Pons (tissue), 1 donor: ENCODE results near the gene RDH8.

Experiments used
- DNase-seq: peaks from one replicate; pipeline ENCODE4 v3.0.0-alpha.2; 2016; ENCODE audit warnings: low spot score

The RDH8 gene, protein sequence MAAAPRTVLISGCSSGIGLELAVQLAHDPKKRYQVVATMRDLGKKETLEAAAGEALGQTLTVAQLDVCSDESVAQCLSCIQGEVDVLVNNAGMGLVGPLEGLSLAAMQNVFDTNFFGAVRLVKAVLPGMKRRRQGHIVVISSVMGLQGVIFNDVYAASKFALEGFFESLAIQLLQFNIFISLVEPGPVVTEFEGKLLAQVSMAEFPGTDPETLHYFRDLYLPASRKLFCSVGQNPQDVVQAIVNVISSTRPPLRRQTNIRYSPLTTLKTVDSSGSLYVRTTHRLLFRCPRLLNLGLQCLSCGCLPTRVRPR

DNA sequence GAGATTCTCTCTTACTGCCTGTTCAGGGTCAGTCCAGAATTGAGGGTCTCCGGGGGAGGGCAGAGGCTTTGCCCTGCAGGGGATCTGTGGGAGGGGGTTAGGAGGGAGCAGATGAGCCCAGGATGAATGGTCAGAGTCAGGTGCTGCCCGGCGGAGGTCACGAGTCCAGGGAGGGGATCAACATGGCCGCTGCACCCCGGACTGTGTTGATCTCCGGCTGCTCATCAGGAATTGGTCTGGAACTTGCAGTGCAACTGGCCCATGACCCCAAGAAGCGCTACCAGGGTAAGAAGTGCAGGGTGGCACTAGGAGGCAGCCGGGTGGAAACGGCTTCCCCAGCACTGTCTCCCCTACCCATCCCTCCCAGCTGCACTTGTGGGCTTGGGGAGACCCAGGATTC, at the start of gene RDH8:
RDH8 (plus strand) TSS at position 168 of the 400 bp plus-strand sequence; CDS start at position 183, 15 bp downstream.
- no peak for DNase-seq

DNA sequence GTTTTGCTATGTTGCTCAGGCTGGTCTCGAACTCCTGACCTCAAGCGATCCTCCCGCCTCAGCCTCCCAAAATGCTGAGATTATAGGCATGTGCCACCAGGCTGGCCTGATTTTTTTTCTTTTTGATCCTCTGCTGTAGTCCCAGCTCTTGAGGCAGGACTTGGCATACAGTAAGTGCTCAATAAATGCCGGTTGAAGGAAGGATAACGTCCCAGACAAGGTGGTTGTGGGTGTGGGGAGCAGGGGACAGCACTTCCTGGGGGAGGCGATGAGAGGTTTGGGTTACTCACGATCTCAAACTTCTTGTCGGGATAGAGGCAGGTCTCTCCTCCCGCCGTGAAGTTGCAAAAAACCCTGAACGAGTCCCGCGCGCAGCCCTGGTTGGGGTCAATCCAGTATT, 47.3 kb upstream of the RDH8 start:
- no peak for DNase-seq

DNA sequence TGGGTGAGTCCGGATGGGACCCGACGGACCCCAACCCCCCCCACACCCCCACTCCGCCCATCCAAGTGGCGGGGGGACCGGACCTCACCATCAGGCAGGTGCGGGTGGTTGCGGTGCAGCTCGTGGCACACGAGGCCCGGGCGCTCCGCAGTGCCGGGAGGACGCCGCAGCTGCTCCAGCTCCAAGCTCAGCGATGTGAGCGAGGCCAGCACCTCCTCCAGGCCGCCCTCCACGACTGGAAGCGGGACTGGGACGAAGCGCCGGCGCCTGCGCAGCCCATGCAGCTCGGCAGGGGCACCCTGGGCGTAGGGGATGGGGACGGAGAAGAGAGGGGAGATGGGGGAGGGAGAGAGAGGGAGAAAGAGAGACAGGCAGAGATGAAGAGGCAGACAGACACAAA, 46.8 kb upstream of the RDH8 start:
- DNase-seq: no peak

DNA sequence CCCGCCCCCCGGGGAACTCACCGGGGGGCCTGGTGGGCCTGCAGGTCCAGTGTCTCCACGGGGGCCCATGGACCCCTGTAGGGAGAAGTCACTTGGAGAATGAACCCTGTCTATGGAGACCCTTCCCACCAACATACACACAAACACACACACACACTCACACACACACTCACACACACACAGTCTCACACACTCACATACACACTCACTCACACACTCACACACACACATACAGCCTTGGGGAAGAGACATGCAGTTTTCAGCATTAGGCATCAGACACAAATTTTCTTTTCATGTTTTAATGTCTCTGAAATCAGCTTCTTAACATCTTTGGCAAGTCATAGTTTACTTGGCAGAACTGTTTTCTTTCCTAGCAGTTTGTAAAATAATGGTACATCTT, 46.0 kb upstream of the RDH8 start:
- no peak for DNase-seq

DNA sequence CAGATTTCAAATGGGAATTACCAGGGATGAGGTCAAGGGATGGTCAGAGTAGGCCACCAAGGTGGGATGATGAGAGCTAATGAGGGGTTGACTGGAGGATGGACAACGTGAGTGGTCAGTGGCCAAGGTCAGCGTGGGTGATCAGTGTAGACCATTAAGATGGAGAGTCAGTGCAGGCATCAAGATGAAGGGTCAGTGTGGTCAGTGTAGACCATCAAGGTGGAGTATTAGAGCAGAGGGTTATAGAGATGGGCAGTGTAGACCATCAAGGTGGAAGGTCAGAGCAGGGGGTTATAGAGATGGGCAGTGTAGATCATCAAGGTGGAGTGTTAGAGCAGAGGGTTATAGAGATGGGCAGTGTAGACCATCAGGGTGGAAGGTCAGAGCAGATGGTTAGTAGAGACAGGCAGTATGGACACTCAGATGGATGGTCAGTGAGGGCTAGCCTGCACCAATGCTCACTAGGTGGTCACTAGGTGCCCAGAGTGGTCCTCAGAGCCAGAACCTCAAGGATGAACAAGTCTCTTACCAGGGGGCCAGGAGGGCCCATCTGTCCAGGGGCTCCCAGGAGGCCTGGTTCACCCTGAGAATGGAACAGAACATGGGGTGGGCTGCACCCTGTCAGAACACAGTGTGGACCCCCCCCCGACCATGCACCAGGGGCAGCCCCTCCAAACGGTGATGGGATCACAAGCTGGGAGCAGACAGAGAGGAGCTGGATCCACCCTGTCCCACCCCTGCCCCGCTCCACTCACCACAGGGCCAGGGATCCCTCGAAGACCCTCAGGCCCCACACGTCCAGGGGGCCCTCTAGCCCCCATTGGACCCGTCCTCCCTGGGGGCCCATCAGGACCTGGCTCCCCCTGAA, 44.2 kb upstream of the RDH8 start:
- DNase-seq: no peak

DNA sequence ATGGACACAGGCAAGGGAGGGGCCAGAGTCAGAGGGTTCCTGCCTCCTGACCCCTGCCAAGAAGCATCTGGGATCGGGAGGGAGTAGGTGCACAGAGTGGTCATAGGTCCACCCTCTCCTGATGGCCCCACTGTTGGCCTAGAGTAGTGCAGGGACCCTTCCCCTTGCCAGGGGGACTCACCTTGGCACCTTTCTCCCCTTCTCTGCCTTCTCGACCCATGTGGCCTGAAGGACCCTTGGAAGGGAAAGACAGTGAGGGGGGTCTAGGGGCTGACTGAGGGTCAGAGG, 43.7 kb upstream of the RDH8 start:
- DNase-seq: no peak

DNA sequence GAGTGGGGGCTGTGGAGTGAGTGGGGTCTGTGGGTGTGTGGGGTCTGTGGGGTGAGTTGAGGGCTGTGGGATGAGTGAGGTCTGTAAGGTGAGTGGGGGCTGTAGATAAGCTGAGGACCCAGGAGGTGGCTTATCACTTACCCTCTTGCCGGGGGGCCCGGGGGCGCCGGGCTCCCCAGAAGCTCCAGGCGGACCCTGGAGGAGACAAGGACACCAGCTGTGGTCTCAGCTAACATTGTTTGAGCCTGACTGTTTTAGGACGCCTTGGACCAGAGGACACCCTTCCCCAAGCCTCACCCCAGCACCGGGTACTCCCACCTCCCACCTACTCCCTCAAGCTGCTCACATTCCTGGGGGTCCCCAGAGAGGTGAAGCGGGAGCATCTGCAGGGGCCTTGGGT, 42.8 kb upstream of the RDH8 start:
- no peak for DNase-seq

DNA sequence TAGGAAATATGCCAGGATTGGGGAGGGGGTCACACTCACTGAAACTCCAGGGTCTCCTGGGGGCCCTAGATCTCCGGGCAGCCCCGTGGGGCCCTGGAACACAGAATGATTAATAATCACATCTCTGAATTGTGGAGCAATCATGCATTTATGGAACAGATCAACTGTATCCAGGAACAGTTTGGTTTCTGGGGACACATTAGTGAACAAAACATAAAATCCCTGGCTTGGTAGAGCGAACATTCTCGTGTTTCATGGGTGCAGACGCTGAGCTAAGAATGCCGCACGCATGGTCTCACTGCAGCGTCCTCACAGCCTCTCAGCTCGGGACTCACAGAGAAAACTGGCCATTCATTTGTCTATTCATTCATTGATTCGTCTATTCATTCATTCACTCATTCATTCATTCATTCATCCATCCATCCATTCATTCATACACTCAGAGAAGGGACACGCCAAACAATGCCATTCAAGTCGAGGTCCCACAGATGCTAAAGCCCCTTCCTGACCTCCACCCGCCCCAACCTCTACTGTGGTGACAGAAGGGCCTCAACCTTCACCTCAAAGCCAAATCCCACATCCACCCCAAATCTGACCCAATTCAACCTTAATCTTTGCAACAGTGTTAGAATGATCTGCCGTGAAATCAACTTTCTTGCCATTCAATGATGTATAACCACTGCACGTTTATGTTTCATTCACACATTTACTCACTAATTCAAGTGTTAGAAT, 42.0 kb upstream of the RDH8 start:
- DNase-seq: no peak

DNA sequence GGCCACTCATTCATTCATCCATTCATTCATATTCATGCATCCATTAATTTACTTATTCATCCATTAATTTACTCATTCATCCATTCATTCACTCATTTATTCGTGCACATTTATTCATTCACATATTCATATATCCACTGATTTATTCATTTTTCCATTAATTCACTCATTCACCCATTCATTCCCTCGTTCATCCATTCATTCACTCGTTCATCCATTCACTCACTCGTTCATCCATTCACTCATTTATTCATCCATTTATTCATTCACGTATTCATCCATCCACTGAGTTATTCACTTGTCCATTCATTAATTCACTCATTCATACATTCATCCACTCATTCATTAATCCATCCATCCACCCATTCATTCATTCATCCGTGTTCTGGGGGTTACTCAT, 41.2 kb upstream of the RDH8 start:
- DNase-seq: no peak

DNA sequence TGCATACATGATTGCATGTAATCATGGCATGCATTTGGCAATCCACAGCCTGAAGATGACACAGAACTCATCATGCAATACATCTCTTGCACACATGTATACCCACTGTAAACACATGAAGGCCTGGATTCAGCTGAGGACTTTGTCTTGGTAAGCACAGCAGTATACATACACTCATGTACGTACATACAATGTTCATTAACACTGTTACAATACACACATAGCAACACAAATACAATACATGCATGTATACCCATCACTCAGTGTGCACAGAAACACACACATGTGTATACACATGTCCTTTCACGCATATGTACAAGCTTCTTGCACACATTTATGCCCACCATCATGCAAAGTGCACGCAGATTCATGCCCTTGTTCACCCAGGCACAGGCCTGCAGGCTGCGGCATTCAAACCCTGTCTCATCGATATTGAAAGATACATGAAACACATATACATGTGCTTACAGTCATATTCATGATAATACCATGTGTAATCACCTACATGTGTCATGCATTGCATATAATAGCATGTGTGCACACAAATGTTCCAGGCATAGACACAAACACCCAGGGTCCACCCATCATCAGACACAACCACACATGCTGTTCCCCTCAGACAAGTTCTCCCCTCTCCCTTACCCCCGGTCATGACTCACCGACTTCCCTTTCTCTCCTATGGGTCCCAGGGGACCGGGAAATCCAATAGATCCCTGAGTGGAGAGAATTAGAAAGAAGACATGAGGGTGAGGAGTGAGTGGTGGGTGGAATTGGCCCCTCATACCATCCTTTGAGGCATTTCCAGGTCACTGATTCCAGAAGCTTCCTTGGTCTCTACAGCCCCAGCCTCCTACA, 31.6 kb upstream of the RDH8 start:
- DNase-seq: no peak

DNA sequence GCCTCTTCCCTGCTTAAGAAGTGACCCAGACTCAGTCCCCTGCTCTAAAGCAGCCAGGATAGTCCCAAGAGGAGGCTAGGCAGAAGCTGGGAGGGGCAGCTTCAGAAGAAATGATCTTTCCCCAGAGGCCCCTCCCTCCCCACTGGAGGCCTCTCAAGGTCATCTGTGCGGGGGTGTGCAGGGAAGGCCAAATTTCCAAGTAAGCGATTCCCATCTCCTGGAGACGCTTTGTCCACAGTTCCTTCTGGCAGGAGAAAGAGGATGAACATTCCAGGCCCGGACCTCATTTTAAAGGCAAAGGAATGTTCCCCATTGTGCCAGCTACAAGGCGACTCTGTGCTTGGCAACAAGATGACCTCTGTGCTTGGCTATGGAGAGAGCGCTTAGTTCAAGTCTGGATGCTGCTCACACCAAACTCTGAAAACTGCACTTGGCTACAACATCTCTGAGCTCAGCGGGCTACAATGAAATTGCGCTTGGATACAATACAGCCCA, 26.4 kb upstream of the RDH8 start:
- peak; percentile 77 for DNase-seq

DNA sequence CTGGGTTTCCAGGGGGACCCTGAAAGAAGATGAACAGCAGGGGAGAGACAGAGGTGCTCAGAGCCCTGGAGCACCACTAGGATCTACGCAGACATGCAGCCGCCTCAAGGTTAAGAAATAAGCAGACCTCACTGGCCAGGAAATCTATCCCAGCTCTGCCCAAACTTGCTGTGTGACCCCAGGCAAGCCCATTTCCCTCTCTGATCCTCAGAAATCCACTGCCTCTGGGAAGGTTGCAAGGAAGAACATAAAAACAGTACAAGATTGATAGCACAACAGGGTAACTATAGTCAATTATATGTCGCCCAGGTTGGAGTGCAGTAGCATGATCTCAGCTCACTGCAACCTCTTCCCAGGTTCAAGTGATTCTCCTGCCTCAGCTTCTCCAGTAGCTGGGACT, 23.8 kb upstream of the RDH8 start:
- DNase-seq: no peak

DNA sequence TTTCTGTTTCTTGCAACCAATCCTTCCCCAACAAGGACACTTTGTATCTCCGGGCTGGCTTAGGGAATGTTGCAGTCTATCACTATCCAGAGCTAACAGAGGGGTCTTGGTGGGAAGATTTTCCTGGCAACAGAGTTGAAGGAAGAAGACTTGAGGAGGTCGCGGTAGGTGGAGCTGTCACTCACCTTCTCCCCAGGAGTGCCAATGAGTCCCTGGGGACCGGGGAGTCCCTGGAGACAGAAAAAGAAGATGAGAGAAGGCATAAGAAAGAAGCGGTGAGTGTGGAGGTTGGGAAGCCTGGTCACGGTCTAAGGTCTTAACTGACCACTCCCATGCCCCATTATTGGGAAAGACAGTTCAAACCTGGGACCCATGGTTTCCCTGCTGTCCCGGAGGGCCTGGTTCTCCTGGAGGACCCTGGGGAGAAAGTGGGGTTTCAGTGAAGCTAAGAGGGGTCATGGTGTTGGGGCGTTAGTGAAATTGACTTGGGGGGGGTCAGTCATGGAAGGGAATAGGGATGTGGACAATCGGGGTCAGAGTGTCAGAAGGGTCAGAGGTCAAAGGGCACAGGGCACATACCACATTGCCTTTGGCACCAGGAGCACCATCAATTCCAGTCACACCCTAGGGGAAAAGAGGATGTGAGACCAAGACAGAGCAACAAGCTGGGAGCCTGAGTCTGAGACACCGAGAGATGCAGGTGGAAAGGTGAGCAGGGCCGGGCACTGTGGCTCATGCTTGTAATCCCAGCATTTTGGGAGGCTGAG, 21.7 kb upstream of the RDH8 start:
- no peak for DNase-seq

DNA sequence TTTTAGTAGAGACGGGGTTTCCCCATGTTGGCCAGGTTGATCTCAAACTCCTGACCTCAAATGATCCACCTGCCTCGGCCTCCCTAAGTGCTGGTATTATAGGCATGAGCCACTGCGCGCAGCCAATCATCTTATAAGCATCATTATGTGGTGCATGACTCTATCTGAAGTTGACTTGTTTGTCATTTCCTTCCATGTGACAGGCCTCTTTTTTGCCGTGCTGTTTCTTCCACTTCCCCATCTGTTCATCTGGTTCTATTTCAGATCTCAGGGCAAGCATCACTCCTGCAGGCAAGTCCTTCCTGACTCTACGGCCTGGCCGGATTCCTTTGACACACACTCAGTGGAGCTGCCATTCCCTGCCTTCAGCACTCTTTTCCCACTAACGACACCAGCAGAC, 18.2 kb upstream of the RDH8 start:
- peak; percentile 25 for DNase-seq

DNA sequence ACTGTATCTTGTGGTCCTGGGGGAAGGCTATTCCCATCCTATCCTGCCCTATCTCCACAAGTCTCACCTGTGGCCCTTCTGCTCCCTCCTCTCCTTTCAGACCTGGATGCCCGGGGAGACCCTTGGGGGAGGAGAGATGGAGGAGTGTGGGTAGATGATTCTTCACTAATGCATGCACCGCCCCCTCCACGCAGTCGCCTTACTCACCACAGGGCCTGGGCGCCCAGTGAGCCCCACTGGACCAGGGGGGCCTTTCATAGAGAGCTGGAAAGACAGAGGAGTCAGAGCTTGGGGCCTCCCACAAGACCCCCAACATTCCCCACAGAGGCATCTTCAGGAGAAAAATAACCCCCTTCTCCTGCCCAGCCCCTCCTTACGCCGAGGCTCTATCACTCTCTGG, 17.3 kb upstream of the RDH8 start:
- no peak for DNase-seq

DNA sequence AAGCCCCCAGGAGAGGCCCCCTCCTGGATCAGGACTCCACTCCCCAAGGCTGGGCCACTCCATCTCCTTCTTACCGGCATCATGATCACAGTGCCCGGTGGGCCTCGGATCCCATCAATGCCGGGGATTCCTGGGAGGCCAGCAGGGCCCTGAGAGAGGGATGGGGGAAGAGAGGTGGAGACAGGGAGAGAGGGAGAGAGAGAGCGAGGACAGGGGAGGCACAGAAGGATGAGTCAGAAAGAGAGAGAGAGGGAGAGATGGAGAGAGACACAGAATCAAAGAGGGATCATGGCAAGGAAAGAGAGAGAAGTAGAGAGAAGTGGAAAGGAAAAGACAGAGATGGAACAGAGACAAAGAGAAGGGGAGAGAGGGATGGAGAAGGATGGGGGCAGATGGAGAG, 16.7 kb upstream of the RDH8 start:
- no peak for DNase-seq

DNA sequence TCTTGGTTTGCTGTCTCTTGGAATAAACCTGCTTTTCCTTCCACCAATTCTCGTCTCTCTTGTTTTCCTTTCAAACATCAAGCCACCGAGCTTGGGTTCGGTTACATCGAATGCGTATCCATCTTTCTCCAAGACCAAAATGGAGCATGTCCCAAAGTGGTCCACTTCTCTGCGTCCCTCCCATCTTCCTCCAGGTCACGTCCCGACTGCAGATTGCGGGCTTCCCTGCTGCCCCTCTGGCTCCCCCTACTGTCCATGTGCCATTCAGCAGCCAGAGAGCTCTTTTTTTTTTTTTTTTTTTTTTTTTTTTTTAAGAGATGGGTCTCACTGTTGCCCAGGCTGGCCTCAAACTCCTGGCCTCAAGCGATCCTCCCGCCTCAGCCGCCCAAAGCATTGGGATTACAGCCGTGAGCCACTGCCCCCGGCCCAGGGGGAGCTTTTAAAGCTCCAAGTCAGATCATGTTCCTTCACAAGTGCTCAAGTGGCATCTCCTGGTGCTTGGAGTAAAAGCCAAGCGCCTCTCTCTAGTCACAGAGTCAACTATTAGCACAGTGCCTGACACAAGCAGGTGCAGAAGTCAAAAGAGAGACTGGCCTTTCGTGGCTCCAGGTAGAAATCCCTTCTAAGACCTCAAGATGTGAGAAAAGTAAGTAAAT, 13.0 kb upstream of the RDH8 start:
- peak; percentile 64 for DNase-seq

DNA sequence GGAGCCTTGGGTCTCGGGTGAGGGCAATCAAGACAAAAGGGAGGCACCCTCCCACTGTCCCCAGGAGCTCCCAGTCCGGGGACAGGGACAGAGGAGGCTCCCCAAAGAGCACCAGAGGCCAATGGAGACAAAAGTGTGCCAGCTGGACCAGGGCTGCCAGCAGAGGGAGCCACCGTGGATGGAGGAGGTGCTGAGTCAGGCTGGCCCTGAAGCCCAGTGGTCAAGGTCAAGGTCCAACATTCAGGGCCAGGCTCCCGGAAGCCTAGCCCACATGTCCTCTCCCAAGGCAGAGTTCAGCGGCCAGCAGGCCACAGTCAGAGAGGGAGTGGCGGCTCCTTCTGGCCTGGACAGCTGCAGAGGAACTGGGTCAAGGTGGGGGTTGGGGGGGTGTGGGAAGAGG, 11.4 kb upstream of the RDH8 start:
- no peak for DNase-seq

DNA sequence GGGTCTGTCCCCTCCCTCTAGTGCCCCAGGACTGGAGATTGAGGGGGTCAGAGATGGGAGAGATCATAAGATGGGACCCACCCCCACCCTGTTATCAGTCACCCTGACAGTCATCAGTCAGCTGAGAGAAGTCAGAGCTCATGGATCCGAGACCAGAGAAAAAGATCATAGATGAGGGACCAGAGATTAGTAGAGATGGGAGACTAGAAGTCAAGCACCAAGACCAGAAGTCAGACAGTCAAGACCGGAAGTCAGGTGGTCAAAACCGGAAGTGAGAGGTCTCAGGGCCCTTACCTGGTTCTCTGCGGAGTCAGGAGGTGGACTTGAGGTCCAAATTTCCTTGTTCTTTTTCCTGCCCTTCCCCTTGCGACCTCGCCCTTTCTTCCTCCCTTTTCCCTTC, 10.0 kb upstream of the RDH8 start:
- DNase-seq: no peak

DNA sequence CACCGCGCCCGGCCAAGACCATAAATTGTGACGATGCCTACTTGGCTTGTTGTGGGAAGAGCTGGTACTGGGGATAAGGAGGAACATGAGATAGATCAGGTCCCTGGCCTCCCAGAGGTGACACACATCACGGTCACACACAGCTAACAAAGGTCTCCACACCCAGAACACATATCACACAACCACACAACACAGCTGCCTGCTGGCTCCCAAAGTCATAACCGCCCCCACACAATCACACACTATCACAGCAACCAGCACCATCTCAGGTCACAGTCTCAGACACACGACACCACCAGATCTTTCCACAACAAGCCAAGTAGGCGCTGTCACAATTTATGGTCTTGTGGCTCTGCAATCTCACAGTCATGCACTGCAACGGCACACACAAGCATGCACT, 8.7 kb upstream of the RDH8 start:
- DNase-seq: no peak
